Fibroblast of lung (primary cell): ENCODE measurements around the gene SMC5. TPM values are rescaled to one million over a fixed set of nuclear protein-coding genes. Genes with fewer than 3 reads are reported as not detected.

Experiments used
- DNase-seq, 2 donors: peaks; one replicate each; pipeline versions ENCODE4 v3.0.0 to v3.0.0-alpha.2; 2010; ENCODE audit warnings: low read depth in 2 of 2
- H2AFZ ChIP-seq: 2 replicates; pipeline ENCODE4 v1.5.1; 2012; ENCODE audit warnings: low read length, control low read depth, inconsistent platforms
- H3K27ac ChIP-seq: 2 replicates; pipeline ENCODE4 v1.5.1; 2011; ENCODE audit warnings: low read length, control low read depth; ENCODE audit not compliant: insufficient read depth
- H3K27me3 ChIP-seq: 2 replicates; pipeline ENCODE4 v1.5.1; 2011; ENCODE audit warnings: mild to moderate bottlenecking, low read length; ENCODE audit not compliant: control insufficient read depth, insufficient read depth
- H3K36me3 ChIP-seq: 2 replicates; pipeline ENCODE4 v1.5.1; 2011; ENCODE audit warnings: low read length; ENCODE audit not compliant: control insufficient read depth, insufficient read depth
- H3K4me1 ChIP-seq: 2 replicates; pipeline ENCODE4 v1.5.1; 2011; ENCODE audit warnings: low read length; ENCODE audit not compliant: control insufficient read depth, insufficient read depth; ENCODE audit errors: extremely low read depth
- H3K4me2 ChIP-seq: 2 replicates; pipeline ENCODE4 v1.5.1; 2011; ENCODE audit warnings: low read length, control low read depth; ENCODE audit not compliant: insufficient read depth; ENCODE audit errors: extremely low read depth
- H3K4me3 ChIP-seq, 4 experiments: fragments of 200-600 bp in 1 of 4; sonication (generic) in 1 of 4; replicated peaks in 1 of 4; 2 replicates each; pipeline ENCODE4 v1.5.1; 2011 to 2016; ENCODE audit warnings: low read length in 4 of 4, low read depth in 3 of 4, mild to moderate bottlenecking in 3 of 4, control low read depth in 2 of 4, inconsistent platforms in 1 of 4, mixed read lengths in 1 of 4; ENCODE audit not compliant: insufficient read depth in 1 of 4; ENCODE audit errors: control extremely low read depth in 1 of 4
- H3K79me2 ChIP-seq: 2 replicates; pipeline ENCODE4 v1.5.1; 2012; ENCODE audit warnings: mild to moderate bottlenecking, low read length, inconsistent platforms; ENCODE audit not compliant: control insufficient read depth, insufficient read depth
- H3K9ac ChIP-seq: 2 replicates; pipeline ENCODE4 v1.5.1; 2011; ENCODE audit warnings: mild to moderate bottlenecking, low read length, control low read depth; ENCODE audit not compliant: insufficient read depth
- H3K9me3 ChIP-seq: 2 replicates; pipeline ENCODE4 v1.5.1; 2012; ENCODE audit warnings: low read depth, low read length; ENCODE audit not compliant: control insufficient read depth, insufficient read depth
- H4K20me1 ChIP-seq: 2 replicates; pipeline ENCODE4 v1.5.1; 2011; ENCODE audit warnings: low read length; ENCODE audit not compliant: control insufficient read depth, insufficient read depth; ENCODE audit errors: extremely low read depth
- CTCF ChIP-seq, 2 donors: IDR thresholded peaks in 1 of 2; conservative IDR thresholded peaks in 1 of 2; 1 replicate in 1 of 2; 2 replicates in 1 of 2; pipeline ENCODE4 v1.5.1; 2011 to 2012; ENCODE audit warnings: low read length in 2 of 2, control low read depth in 1 of 2, inconsistent platforms in 1 of 2, low read depth in 1 of 2, mild to moderate bottlenecking in 1 of 2
- EZH2 ChIP-seq: IDR thresholded peaks from 2 replicates; pipeline ENCODE4 v1.5.1; 2012; ENCODE audit warnings: low read length, control low read depth, mild to moderate bottlenecking; ENCODE audit errors: missing control alignments
- polyA plus RNA-seq, 2 donors: library from polyadenylated mRNA; depleted of rRNA in 1 of 2; stranded (reverse) in 1 of 2; unstranded in 1 of 2; fragments of >200 nt; gene quantifications; 2 replicates each; pipeline ENCODE4 v1.2.1, GENCODE V29; 2011 to 2012; ENCODE audit warnings: missing spikeins in 1 of 2
- total RNA-seq: library from RNA; depleted of rRNA; stranded (reverse); fragments of >200 nt; gene quantifications from 2 replicates; pipeline ENCODE4 v1.2.1, GENCODE V29; 2014

Gene SMC5
- total and polyA plus RNA-seq, 2 donors (not counting 1 experiment from before 2014, with no cell fraction given) = 21.6 to 29.2 TPM

- no peak overlapping the region for H3K4me2 ChIP-seq
- H3K4me1 ChIP-seq = peaks cover 3% of the 10 kb centered on the region
- no peak for DNase-seq
- no peaks in the 10 kb centered on the region for H4K20me1 ChIP-seq
- no peak overlapping the region for H3K9ac ChIP-seq
- peaks cover under 1% of the 10 kb centered on the region for H3K79me2 ChIP-seq
- H3K36me3 ChIP-seq = peaks cover 2% of the 10 kb centered on the region
- H3K27me3 ChIP-seq = no peaks in the 10 kb centered on the region
- H3K4me3 ChIP-seq = no peak overlapping the region
- H3K9me3 ChIP-seq = no peaks in the 10 kb centered on the region
- H2AFZ ChIP-seq = no peak overlapping the region
- H3K27ac ChIP-seq = no peak overlapping the region
- TF ChIP-seq EZH2 (no peak), CTCF (conservative IDR thresholded peaks at IDR 0.05 in 1 of 2, IDR thresholded peaks at IDR 0.05 in 1 of 2; ENCODE audit: low read depth in 1 of 2, low read length in 2 of 2) (no peak)
These were observed 25.1 kb downstream of the SMC5 start for GRCh38 chr9:70283848-70284247.

DNA sequence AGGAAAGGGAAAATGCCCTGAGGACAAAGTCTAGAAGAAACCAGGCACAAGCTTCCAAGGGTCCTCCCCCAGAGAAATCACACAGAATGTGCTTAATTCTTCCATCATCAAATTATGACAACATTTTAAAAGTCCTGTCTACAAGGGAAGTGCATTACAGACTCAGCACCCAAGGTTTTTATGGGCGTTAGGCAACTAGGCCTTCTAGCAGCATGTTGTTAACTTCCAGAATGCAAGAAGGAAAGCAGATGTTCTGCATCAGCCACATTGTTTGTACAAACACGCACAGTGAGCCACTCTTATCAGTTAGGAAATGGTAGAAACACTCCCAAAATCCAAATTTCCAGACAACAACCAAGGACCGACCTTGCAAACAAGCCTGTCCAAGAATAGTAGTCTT lies 26.5 kb downstream of the SMC5 start:
- Histone ChIP-seq H3K36me3 (peaks cover 2% of the 10 kb centered on the region), H3K9me3 (no peaks in the 10 kb centered on the region), H3K27ac (no peak overlapping the region), H3K79me2 (peaks cover 2% of the 10 kb centered on the region), H4K20me1 (no peaks in the 10 kb centered on the region), H3K4me3 (no peak overlapping the region), H3K4me2 (peak overlapping the region; percentile 18), H3K27me3 (no peaks in the 10 kb centered on the region), H3K4me1 (peaks cover 3% of the 10 kb centered on the region), H2AFZ (no peak overlapping the region), H3K9ac (no peak overlapping the region)
- no peak for TF ChIP-seq CTCF (conservative IDR thresholded peaks at IDR 0.05 in 1 of 2, IDR thresholded peaks at IDR 0.05 in 1 of 2; ENCODE audit: low read depth in 1 of 2, low read length in 2 of 2)
- TF ChIP-seq EZH2 = no peak
- peak in 1 of 2 donors; percentile 78 for DNase-seq

DNA sequence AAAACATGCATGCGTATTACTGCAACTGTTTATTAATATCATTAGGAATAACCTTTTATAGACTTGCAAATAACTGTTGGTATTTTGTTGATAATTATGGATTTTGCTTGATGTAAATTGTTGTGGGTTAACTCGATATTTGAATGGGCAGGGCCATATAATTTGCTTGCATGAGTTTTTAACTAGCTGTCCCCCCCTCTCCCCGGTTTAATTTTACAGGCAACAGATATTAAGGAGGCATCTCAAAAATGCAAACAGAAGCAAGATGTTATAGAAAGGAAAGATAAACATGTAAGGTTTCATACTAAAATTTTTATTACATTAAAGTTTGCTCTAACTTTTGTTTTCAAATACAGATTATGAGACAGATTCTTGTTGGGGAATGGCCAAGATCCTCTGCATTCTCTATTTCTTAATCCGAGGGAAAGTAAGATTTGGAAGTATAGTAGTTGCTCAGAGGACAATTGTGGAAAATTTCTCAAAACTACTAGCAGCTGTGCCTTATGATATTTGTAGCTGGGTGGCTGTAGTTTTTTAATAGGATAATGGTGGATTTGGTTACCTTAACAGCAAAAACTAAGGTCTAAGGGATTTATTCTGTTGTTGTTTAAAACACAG lies 27.3 kb downstream of the SMC5 start:
- Histone ChIP-seq H3K27me3 (no peaks in the 10 kb centered on the region), H3K36me3 (no peaks in the 10 kb centered on the region), H3K79me2 (peaks cover 2% of the 10 kb centered on the region), H3K9me3 (no peaks in the 10 kb centered on the region), H3K9ac (no peak overlapping the region), H3K4me2 (no peak overlapping the region), H2AFZ (no peak overlapping the region), H3K27ac (no peak overlapping the region), H4K20me1 (no peaks in the 10 kb centered on the region), H3K4me1 (peaks cover 3% of the 10 kb centered on the region), H3K4me3 (no peak overlapping the region)
- no peak for DNase-seq
- TF ChIP-seq EZH2 = no peak
- TF ChIP-seq CTCF (conservative IDR thresholded peaks at IDR 0.05 in 1 of 2, IDR thresholded peaks at IDR 0.05 in 1 of 2; ENCODE audit: low read depth in 1 of 2, low read length in 2 of 2) = no peak
